SK-N-MC (cell line): ENCODE results near the gene SVBP.

Experiments
- DNase-seq: peaks from one replicate; pipeline ENCODE4 v3.0.0-alpha.2; 2011; ENCODE audit warnings: low read depth, low spot score
- H3K27ac ChIP-seq: fragments of 200-600 bp; sonication (generic); 2 replicates; pipeline ENCODE4 v1.5.1; 2016; ENCODE audit warnings: mixed run types
- H3K36me3 ChIP-seq: fragments of 200-600 bp; sonication (generic); 2 replicates; pipeline ENCODE4 v1.6.1; 2017; ENCODE audit warnings: antibody characterized with exemption, low read length, mixed read lengths; ENCODE audit not compliant: insufficient read depth
- H3K4me3 ChIP-seq: fragments of 200-600 bp; sonication (generic); 2 replicates; pipeline ENCODE4 v1.5.1; 2016
- H3K9ac ChIP-seq: fragments of 200-600 bp; sonication (generic); 2 replicates; pipeline ENCODE4 v1.8.0; 2017; ENCODE audit warnings: mixed run types, mixed read lengths; ENCODE audit not compliant: insufficient read length
- H3K9me3 ChIP-seq: fragments of 200-600 bp; sonication (generic); 2 replicates; pipeline ENCODE4 v1.6.1; 2017; ENCODE audit warnings: low read depth, mild to moderate bottlenecking, antibody characterized with exemption, low read length, moderate library complexity, mixed read lengths
- EZH2 ChIP-seq: fragments of 200-600 bp; sonication (generic); IDR thresholded peaks from one replicate; pipeline ENCODE4 v1.6.1; 2017; ENCODE audit warnings: antibody characterized with exemption
- FOXP2 ChIP-seq: optimal IDR thresholded peaks from 2 replicates; pipeline ENCODE3; 2011; ENCODE audit warnings: mild to moderate bottlenecking, moderate library complexity; ENCODE audit not compliant: insufficient read depth; ENCODE audit errors: extremely low read length, control extremely low read depth
- POLR2AphosphoS5 ChIP-seq: IDR thresholded peaks from 2 replicates; pipeline ENCODE4 v1.6.1; 2012; ENCODE audit warnings: mild to moderate bottlenecking, low read depth, low read length, borderline replicate concordance

SVBP gene

DNA sequence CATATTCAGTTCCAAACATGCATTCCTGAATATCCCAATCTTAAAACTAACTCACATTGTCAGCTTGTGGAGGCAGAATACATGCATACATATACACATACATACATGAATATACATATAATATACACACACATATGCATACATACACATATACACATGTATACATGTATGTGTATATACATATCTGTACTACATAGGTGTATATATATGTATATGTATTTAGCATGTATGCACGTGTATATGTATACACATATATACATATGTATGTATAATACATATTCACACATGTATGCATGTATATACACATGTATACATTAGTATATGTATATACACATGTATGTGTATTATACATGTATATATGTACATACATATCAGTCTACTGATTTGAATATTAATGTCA, 28.0 kb upstream of the SVBP start:
- TF ChIP-seq POLR2AphosphoS5, result no peak
- TF ChIP-seq EZH2, result no peak
- TF ChIP-seq FOXP2, result no peak
- DNase-seq, result no peak
- H3K9me3 ChIP-seq, result no peaks in the 10 kb centered on the region
- peaks cover 13% of the 10 kb centered on the region for H3K36me3 ChIP-seq
- H3K4me3 ChIP-seq, result peak overlapping the region; percentile 83; the same call in 1 of the 2 replicates
- H3K27ac ChIP-seq, result no peak overlapping the region
- no peak overlapping the region for H3K9ac ChIP-seq

- H3K36me3 ChIP-seq, result peaks cover 8% of the 10 kb centered on the region
- no peak for DNase-seq
- TF ChIP-seq EZH2, result no peak
- no peak for TF ChIP-seq POLR2AphosphoS5
- TF ChIP-seq FOXP2, result no peak
- no peak overlapping the region for H3K4me3 ChIP-seq
- H3K9ac ChIP-seq, result no peak overlapping the region
- H3K27ac ChIP-seq, result no peak overlapping the region
- H3K9me3 ChIP-seq, result no peaks in the 10 kb centered on the region
These were observed 27.5 kb upstream of the SVBP start for GRCh38 chr1:42844592-42845140.

GRCh38 chr1:42841440-42842147, 24.4 kb upstream of the SVBP start:
- Histone ChIP-seq H3K36me3 (no peaks in the 10 kb centered on the region), H3K4me3 (no peak overlapping the region), H3K9me3 (no peaks in the 10 kb centered on the region), H3K27ac (no peak overlapping the region), H3K9ac (no peak overlapping the region)
- TF ChIP-seq EZH2 (no peak), POLR2AphosphoS5 (no peak), FOXP2 (no peak)
- DNase-seq, result no peak

GRCh38 chr1:42841010-42841409, 23.8 kb upstream of the SVBP start:
- no peaks in the 10 kb centered on the region for H3K36me3 ChIP-seq
- no peak overlapping the region for H3K4me3 ChIP-seq
- no peaks in the 10 kb centered on the region for H3K9me3 ChIP-seq
- no peak overlapping the region for H3K9ac ChIP-seq
- DNase-seq, result no peak
- TF ChIP-seq EZH2 (no peak), POLR2AphosphoS5 (no peak), FOXP2 (no peak)
- no peak overlapping the region for H3K27ac ChIP-seq

- Histone ChIP-seq H3K36me3 (no peaks in the 10 kb centered on the region), H3K4me3 (no peak overlapping the region), H3K9ac (no peak overlapping the region), H3K9me3 (no peaks in the 10 kb centered on the region), H3K27ac (no peak overlapping the region)
- no peak for DNase-seq
- TF ChIP-seq POLR2AphosphoS5, result no peak
- no peak for TF ChIP-seq FOXP2
- TF ChIP-seq EZH2, result no peak
These were observed 21.4 kb upstream of the SVBP start for GRCh38 chr1:42838482-42839190.

DNA sequence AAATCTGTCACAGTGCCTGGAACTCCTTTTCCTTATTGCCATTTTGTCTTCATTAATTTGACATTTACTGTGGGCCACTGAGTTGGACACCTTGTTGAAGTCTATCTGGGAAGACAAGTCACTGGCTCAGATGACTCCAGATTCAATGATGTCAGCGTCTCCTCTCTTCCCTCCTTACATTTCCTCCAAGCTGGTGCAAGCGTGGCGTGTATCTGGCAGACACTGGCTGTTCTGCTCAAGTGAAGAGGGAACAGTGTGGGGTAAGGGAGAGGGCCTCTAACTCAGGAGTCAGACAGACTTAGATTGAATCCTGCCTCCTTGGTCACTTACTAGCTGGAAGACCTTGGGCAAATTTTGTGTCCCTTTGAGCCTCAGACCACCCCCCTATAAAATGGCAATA, 20.5 kb upstream of the SVBP start:
- Histone ChIP-seq H3K36me3 (no peaks in the 10 kb centered on the region), H3K9me3 (no peaks in the 10 kb centered on the region), H3K9ac (no peak overlapping the region), H3K27ac (no peak overlapping the region), H3K4me3 (no peak overlapping the region)
- no peak for DNase-seq
- TF ChIP-seq POLR2AphosphoS5 (no peak), EZH2 (no peak), FOXP2 (no peak)

GRCh38 chr1:42835422-42835821, 18.2 kb upstream of the SVBP start:
- TF ChIP-seq EZH2, result no peak
- Histone ChIP-seq H3K9me3 (no peaks in the 10 kb centered on the region), H3K36me3 (no peaks in the 10 kb centered on the region), H3K4me3 (no peak overlapping the region), H3K9ac (no peak overlapping the region), H3K27ac (no peak overlapping the region)
- no peak for DNase-seq

- Histone ChIP-seq H3K4me3 (no peak overlapping the region), H3K9me3 (no peaks in the 10 kb centered on the region), H3K27ac (no peak overlapping the region), H3K36me3 (no peaks in the 10 kb centered on the region), H3K9ac (no peak overlapping the region)
- no peak for DNase-seq
- TF ChIP-seq FOXP2 (no peak), POLR2AphosphoS5 (no peak), EZH2 (no peak)
These were observed 17.6 kb upstream of the SVBP start for GRCh38 chr1:42834803-42835202.
